Pancreas (tissue), 10 donors: ENCODE measurements around the gene TCF19. TPM values are rescaled to one million over a fixed set of nuclear protein-coding genes. Genes with fewer than 3 reads are reported as not detected.
A peak's percentile ranks its signal among the peaks of the same experiment; 100 is the strongest.

Source experiments
- ATAC-seq, 4 donors: fragments of 200-7000 bp; cut with Tn5 transposase; one replicate each; pipeline versions ENCODE4 v1.8.0 to v1.9.1; 2020; ENCODE audit warnings: mild to moderate bottlenecking in 4 of 4, moderate library complexity in 4 of 4
- DNase-seq, 6 donors: peaks; one replicate each; pipeline ENCODE4 v3.0.0-alpha.2; 2020
- FAIRE-seq: peaks from 2 replicates; lab custom pipeline; 2012; peaks lifted over from hg19 to GRCh38; lab: Jason Lieb, UNC
- H3K27ac ChIP-seq, 4 donors: fragments of 200-600 bp; sonication (generic); 1 replicate in 3 of 4; 2 replicates in 1 of 4; pipeline versions ENCODE4 v1.5.0 to v1.8.0; 2020
- H3K27me3 ChIP-seq, 4 donors: fragments of 200-600 bp; one replicate each; pipeline ENCODE4 v1.8.0; 2021
- H3K36me3 ChIP-seq, 3 donors: fragments of 200-600 bp; sonication (generic) in 1 of 3; one replicate each; pipeline versions ENCODE4 v1.5.0 to v1.8.0; 2020 to 2021
- H3K4me1 ChIP-seq, 3 donors: fragments of 200-600 bp; one replicate each; pipeline ENCODE4 v1.8.0; 2021
- H3K4me3 ChIP-seq, 4 donors: fragments of 200-600 bp; sonication (generic) in 2 of 4; one replicate each; pipeline versions ENCODE4 v1.5.0 to v1.8.0; 2020 to 2021
- H3K9me3 ChIP-seq, 4 donors: fragments of 200-600 bp; one replicate each; pipeline ENCODE4 v1.8.0; 2021
- whole genome bisulfite sequencing, 2 donors: extraction: QIAGEN DNeasy Blood & Tissue Kit; methylation state at CpG; one replicate each; pipeline ENCODE4 v1.1.7; 2013; 5-methylcytosine and 5-hydroxymethylcytosine counted together
- intact Hi-C, 3 donors: fragments of 100-400 bp; cut with DNase I; formaldehyde crosslinking; loops; one replicate each; pipeline versions ENCODE4 v1.11.1 to v1.14.2; 2022
- polyA plus RNA-seq, 2 donors: library from polyadenylated mRNA; stranded (reverse); fragments of 200-250 nt; gene quantifications; one replicate each; pipeline ENCODE4 v1.2.3, GENCODE V29; 2013
- total RNA-seq, 6 donors: library from RNA; stranded (reverse); fragmentation: NEBNext Ultra II Directional in 4 of 6; extraction: Animal tissue kit (Norgen Biotek cat#: 25700) in 4 of 6; gene quantifications; one replicate each; pipeline versions ENCODE4 v1.2.1 to v1.2.4, GENCODE V29; 2021 to 2023
- TF ChIP-seq, protein P1 (sequence below), 4 donors: fragments of 200-600 bp; sonication (generic) in 3 of 4; IDR thresholded peaks; one replicate each; pipeline versions ENCODE4 v1.5.0 to v1.8.0; 2021; ENCODE audit warnings: antibody characterized with exemption in 4 of 4
- donor health status: healthy with polysubstance abuse.
- donor health status: DM: no; HTN: no; CAD: no; lungs with moderate emphysema.
- donor health status: DM: no; HTN: no; CAD: no.
- donor health status: control.
- donor health status: control.
- donor health status: Bipolar disorder and iron deficiency.
- donor health status: DM: yes; HTN: yes; CAD: no.
- donor health status: DM: no; HTN: no; CAD: no.
- donor health status: DM: no; HTN: no; CAD: no.
- donor health status: DM: yes; HTN: yes; CAD: no.

Gene TCF19
- total and polyA plus RNA-seq, 8 donors = 0.83 to 3.4 (median 2.0) TPM

DNA sequence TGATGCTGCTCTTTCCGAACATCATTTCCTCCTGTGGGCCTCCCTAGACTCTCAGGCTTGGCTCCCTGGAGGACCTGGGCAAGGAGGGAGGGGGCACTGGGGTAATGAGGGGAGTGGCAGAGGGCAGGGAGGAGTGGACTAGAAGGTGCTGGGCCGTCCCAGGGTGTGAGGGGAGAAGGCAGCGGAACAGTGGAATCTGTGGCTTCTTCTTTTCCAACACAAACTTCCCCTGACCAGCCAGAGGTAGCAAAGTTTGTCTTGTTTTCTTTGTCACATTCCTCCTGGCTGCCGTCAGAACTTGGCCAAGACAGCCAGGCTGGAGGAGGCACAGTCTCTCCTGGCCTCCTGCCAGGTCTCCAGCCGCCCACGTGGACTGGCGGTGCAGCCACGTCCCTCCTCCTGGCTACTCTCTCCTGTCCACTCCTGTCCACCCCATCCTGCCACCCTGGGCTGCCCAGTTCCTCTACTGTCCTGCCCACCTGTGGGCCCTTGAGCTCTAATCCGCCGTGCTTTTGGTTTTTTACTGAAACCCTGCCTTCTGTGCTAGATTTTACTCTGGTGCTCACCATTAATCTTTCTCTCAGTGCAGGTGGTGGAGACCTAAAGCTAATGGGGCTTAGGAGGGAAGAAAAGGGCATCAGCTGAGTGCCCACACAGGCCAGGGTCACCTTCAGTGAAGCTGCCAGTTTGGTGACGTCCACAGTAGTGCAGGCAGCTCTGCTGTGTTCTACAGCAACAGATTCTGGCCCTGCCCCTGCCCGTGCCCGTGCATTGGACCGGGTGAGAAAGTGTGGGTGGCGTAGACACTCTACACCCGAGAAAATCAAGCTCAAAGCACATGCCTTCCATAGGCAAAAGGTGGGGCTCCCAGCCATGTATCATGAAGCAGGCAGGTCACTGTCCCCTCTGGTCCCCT lies 35.3 kb upstream of the TCF19 start:
- peak; percentile 81 to 87 (median 82) for ATAC-seq
- Histone ChIP-seq H3K27ac (peak overlapping the region; percentile 45 to 75 (median 64)), H3K36me3 (no peaks in the 10 kb centered on the region), H3K4me1 (peaks cover 0 to 12% (median 0%) of the 10 kb centered on the region in 3 donors), H3K9me3 (no peaks in the 10 kb centered on the region), H3K27me3 (no peaks in the 10 kb centered on the region), H3K4me3 (no peak overlapping the region)
- 34% methylated on average over 16 of the region's 16 CpGs for WGBS, 2 donors
- FAIRE-seq = no peak
- intact Hi-C loops = no loop called here
- DNase-seq = peak; percentile 76 to 96 (median 90)
- TF ChIP-seq, protein P1, sequence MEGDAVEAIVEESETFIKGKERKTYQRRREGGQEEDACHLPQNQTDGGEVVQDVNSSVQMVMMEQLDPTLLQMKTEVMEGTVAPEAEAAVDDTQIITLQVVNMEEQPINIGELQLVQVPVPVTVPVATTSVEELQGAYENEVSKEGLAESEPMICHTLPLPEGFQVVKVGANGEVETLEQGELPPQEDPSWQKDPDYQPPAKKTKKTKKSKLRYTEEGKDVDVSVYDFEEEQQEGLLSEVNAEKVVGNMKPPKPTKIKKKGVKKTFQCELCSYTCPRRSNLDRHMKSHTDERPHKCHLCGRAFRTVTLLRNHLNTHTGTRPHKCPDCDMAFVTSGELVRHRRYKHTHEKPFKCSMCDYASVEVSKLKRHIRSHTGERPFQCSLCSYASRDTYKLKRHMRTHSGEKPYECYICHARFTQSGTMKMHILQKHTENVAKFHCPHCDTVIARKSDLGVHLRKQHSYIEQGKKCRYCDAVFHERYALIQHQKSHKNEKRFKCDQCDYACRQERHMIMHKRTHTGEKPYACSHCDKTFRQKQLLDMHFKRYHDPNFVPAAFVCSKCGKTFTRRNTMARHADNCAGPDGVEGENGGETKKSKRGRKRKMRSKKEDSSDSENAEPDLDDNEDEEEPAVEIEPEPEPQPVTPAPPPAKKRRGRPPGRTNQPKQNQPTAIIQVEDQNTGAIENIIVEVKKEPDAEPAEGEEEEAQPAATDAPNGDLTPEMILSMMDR (IDR thresholded peaks at IDR 0.05) = no peak

DNA sequence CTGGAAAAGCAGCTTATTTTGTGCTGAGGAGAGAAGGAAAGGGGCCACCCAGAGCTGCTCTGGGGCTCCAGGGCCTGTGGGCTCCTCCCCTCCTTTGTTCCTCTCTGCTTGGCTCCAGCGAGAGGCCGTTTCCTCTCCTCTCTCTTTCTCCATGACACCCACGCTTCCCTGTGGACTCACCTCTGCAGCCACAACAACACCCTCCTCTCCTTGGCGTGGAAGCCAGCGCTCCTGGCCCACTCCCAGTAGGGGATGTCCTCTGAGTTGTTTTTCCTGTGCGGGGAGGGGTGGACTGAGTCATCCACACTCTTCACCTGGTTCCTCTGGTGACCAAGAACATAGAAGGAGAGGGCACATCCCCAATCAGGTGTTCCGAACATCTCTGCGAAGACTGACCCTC lies 33.2 kb upstream of the TCF19 start:
- ATAC-seq (peak in 3 of 4 donors; percentile 21 to 50 (median 50)), FAIRE-seq (no peak), DNase-seq (peak in 3 of 6 donors; percentile 31 to 50 (median 37))
- H3K4me1 ChIP-seq = peaks cover 0 to 12% (median 0%) of the 10 kb centered on the region in 3 donors
- no peaks in the 10 kb centered on the region for H3K36me3 ChIP-seq
- 62 to 68% methylated on average over 8 of the region's 8 CpGs for WGBS, 2 donors
- no peaks in the 10 kb centered on the region for H3K9me3 ChIP-seq
- H3K27me3 ChIP-seq = no peaks in the 10 kb centered on the region
- H3K27ac ChIP-seq = peak overlapping the region in 3 of 4 donors; percentile 16 to 67 (median 54)
- intact Hi-C loops = no loop called here
- no peak overlapping the region for H3K4me3 ChIP-seq
- TF ChIP-seq, protein P1 (IDR thresholded peaks at IDR 0.05) = no peak

DNA sequence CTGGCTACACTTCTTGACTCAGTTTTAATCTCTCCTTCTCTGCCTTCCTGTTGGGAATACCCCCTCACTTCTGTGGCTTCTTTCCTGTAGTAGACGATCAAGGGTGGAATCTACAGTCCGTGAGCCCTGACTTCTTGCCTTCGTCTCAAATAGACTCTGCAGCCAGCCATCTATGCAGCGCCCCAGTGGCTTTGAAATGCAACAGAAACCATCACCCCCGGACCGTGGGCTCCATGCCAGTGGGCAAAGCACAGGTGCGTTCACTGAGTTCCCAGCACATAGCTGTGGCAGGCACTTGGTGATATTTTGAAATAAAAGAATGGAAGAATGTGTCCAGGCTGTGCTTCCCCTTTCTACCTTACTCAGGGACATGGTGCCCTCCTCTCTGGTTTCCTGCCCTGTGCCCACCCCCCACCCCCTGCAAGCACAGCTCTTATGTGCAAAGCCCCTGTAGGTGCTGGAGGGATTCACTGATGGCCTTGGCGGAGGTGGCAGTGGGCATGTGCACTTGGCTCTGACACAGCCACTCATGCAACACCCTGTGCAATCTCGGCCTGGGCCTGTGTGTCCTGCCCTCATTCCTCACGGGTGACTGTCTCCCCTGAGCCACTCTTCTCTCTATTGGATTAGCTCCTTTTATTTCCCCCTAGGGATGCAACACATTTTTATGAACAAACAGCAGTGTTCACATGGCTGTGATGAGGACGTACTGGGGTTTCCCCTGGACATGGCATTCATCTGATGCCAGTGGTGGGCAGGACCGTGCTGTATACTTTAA lies 32.6 kb upstream of the TCF19 start:
- DNase-seq = peak in 1 of 6 donors; percentile 18
- TF ChIP-seq, protein P1 (IDR thresholded peaks at IDR 0.05) = no peak
- 64 to 72% methylated on average over 12 of the region's 12 CpGs for WGBS, 2 donors
- peak in 1 of 4 donors; percentile 5 for ATAC-seq
- Histone ChIP-seq H3K27me3 (no peaks in the 10 kb centered on the region), H3K9me3 (no peaks in the 10 kb centered on the region), H3K4me3 (no peak overlapping the region), H3K36me3 (no peaks in the 10 kb centered on the region), H3K27ac (peak overlapping the region in 3 of 4 donors; percentile 16 to 67 (median 54)), H3K4me1 (peaks cover 0 to 12% (median 0%) of the 10 kb centered on the region in 3 donors)
- intact Hi-C loops = no loop called here
- no peak for FAIRE-seq

DNA sequence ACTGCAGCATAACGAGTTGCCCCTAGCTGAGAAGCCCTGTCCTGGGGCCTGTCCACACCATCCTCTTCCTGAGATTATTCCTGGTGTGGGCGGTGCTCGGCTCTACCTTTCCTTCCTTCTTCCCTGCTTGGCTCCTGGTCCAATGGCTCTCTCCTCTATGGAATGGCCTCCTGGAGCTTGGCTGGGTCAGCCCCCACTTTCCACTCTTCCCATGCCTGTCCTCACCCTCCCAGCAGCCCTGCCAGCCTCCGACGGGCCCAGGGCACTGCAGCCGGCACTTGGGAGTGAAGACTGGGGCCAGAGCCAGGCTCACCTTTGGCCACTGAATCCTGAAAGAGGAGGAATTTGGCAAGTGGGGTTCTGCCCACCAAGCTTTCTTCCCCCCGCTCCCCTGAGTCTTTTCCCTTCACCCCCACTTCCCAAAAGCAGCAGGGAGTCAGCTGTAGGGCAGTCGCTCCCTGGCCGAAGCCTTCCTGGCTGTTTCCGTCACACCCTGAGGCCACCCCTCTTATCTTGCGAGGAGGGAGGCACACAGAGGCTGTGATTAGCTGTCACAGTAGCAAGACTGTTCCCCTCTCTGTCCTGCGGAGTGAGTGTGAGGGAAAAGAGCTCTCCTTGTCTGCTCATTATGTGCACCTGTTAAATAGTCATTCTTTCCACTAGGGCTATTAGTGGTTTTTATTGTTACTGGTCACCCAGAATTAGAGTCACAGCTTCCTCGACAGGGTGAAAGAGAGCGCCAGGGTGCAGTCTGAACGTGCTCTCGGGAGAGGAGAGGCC lies 31.8 kb upstream of the TCF19 start:
- intact Hi-C loops = no loop called here
- peak overlapping the region in 2 of 4 donors; percentile 54 to 67 for H3K27ac ChIP-seq
- FAIRE-seq (no peak), DNase-seq (no peak), ATAC-seq (peak in 2 of 4 donors; percentile 2 to 12)
- no peaks in the 10 kb centered on the region for H3K9me3 ChIP-seq
- H3K36me3 ChIP-seq = no peaks in the 10 kb centered on the region
- TF ChIP-seq, protein P1 (IDR thresholded peaks at IDR 0.05) = no peak
- no peak overlapping the region for H3K4me3 ChIP-seq
- no peaks in the 10 kb centered on the region for H3K27me3 ChIP-seq
- H3K4me1 ChIP-seq = peaks cover 0 to 12% (median 0%) of the 10 kb centered on the region in 3 donors
- WGBS, 2 donors = 54 to 63% methylated on average over 16 of the region's 16 CpGs
